HG02623 (cell line): Measurements from ENCODE around the gene RHOJ.
"Not testable (repeated sequence)": the region's sequence is repeated elsewhere in the genome, so short reads cannot be mapped to it uniquely, and the experiment has no call there.

Experiments
- ATAC-seq: cut with Tn5 transposase; IDR thresholded peaks from one replicate; pipeline ENCODE4 v1.9.1; 2021; ENCODE audit warnings: moderate library complexity; ENCODE audit not compliant: unreplicated experiment

The RHOJ gene

GRCh38 chr14:63266106-63266505, 61.9 kb downstream of the RHOJ start:
- ATAC-seq, result no peak

GRCh38 chr14:63267171-63267570, 62.9 kb downstream of the RHOJ start:
- no peak for ATAC-seq

GRCh38 chr14:63268771-63269170, 64.5 kb downstream of the RHOJ start:
- no peak for ATAC-seq

- no peak for ATAC-seq
Measured at GRCh38 chr14:63269561-63270225, 65.5 kb downstream of the RHOJ start.

GRCh38 chr14:63273129-63273528, 68.9 kb downstream of the RHOJ start:
- no peak for ATAC-seq

GRCh38 chr14:63273717-63274655, 69.7 kb downstream of the RHOJ start:
- no peak for ATAC-seq

- ATAC-seq, result no peak
Measured at GRCh38 chr14:63275611-63276010, 71.4 kb downstream of the RHOJ start.

GRCh38 chr14:63276016-63276415, 71.8 kb downstream of the RHOJ start:
- no peak for ATAC-seq

GRCh38 chr14:63276492-63277342, 72.5 kb downstream of the RHOJ start:
- no peak for ATAC-seq

- ATAC-seq, result no peak
Measured at GRCh38 chr14:63277591-63278183, 73.4 kb downstream of the RHOJ start.

- ATAC-seq, result not testable (repeated sequence)
Measured at GRCh38 chr14:63279933-63280332, 75.7 kb downstream of the RHOJ start.

- no peak for ATAC-seq
Measured at GRCh38 chr14:63282997-63283883, 79.0 kb downstream of the RHOJ start.

- ATAC-seq, result no peak
Measured at GRCh38 chr14:63283884-63284248, 79.6 kb downstream of the RHOJ start.

- no peak for ATAC-seq
Measured at GRCh38 chr14:63286071-63286470, 81.8 kb downstream of the RHOJ start.

GRCh38 chr14:63287666-63288483, 83.6 kb downstream of the RHOJ start:
- no peak for ATAC-seq

GRCh38 chr14:63288853-63289252, 84.6 kb downstream of the RHOJ start:
- ATAC-seq, result no peak

GRCh38 chr14:63290741-63291430, 86.6 kb downstream of the RHOJ start:
- ATAC-seq, result no peak

- no peak for ATAC-seq
Measured at GRCh38 chr14:63292805-63293204, 88.6 kb downstream of the RHOJ start.
